Endothelial cell of umbilical vein (primary cell): ENCODE data around the gene VCAN. TPM values are rescaled to one million over a fixed set of nuclear protein-coding genes. Genes with fewer than 3 reads are reported as not detected.

Source experiments
- BruUV-seq: library from RNA; stranded (reverse); fragments of 400-500 nt; replicated peaks from 2 replicates; lab custom pipeline; 2021; lab: Mats Ljungman, UMichigan
- CTCF ChIA-PET: fragments of 300-600, 350-600 bp; sonication (Branson Sonifier 250); formaldehyde crosslinking; loops from one replicate; lab custom pipeline; 2021; ENCODE audit warnings: antibody characterized with exemption, inconsistent platforms; lab: Charles Lee
- POLR2A ChIA-PET: fragments of 300-600, 350-600 bp; sonication (Branson Sonifier 250); formaldehyde crosslinking; loops from one replicate; lab custom pipeline; 2021; ENCODE audit warnings: antibody characterized with exemption, inconsistent platforms; lab: Charles Lee
- DNase-seq: peaks from one replicate; pipeline ENCODE4 v3.0.0-alpha.2; 2011; ENCODE audit warnings: low read depth, low spot score
- FAIRE-seq: peaks from 2 replicates; lab custom pipeline; 2011; peaks lifted over from hg19 to GRCh38; lab: Jason Lieb, UNC
- H2AFZ ChIP-seq: 2 replicates; pipeline ENCODE4 v1.6.0; 2012; ENCODE audit warnings: low read depth, low read length, control low read depth, inconsistent platforms
- H3K27ac ChIP-seq: 2 replicates; pipeline ENCODE4 v1.5.1; 2011; ENCODE audit warnings: low read depth, mild to moderate bottlenecking, control low read depth, low read length, moderate library complexity; ENCODE audit not compliant: insufficient read depth
- H3K27me3 ChIP-seq, 2 experiments: 2 replicates each; pipeline versions ENCODE4 v1.6.0 to v1.6.1; 2011; ENCODE audit warnings: low read length in 2 of 2, mixed read lengths in 1 of 2; ENCODE audit not compliant: control insufficient read depth in 2 of 2, insufficient read depth in 2 of 2
- H3K36me3 ChIP-seq, 2 experiments: 2 replicates in 1 of 2; 3 replicates in 1 of 2; pipeline ENCODE4 v1.5.1; 2011; ENCODE audit warnings: low read length in 2 of 2, mild to moderate bottlenecking in 1 of 2, moderate library complexity in 1 of 2; ENCODE audit not compliant: control insufficient read depth in 2 of 2, insufficient read depth in 2 of 2; ENCODE audit errors: extremely low read depth in 1 of 2
- H3K4me1 ChIP-seq: 3 replicates; pipeline ENCODE4 v1.5.1; 2011; ENCODE audit warnings: mild to moderate bottlenecking, low read length; ENCODE audit not compliant: control insufficient read depth, insufficient read depth; ENCODE audit errors: extremely low read depth
- H3K4me2 ChIP-seq: 2 replicates; pipeline ENCODE4 v1.6.1; 2011; ENCODE audit warnings: low read length, control low read depth, mixed read lengths; ENCODE audit not compliant: insufficient read depth
- H3K4me3 ChIP-seq, 3 experiments: fragments of 200-600 bp in 1 of 3; sonication (generic), shearing (Covaris generic) in 1 of 3; replicated peaks in 1 of 3; 2 replicates each; pipeline ENCODE4 v1.5.1; 2011 to 2016; ENCODE audit warnings: control low read depth in 3 of 3, low read length in 3 of 3, mild to moderate bottlenecking in 2 of 3, inconsistent platforms in 1 of 3, low read depth in 1 of 3, moderate library complexity in 1 of 3; ENCODE audit not compliant: insufficient read depth in 1 of 3
- H3K79me2 ChIP-seq: 2 replicates; pipeline ENCODE4 v1.6.0; 2012; ENCODE audit warnings: low read length, inconsistent platforms; ENCODE audit not compliant: control insufficient read depth, insufficient read depth
- H3K9ac ChIP-seq: replicated peaks from 2 replicates; pipeline ENCODE3; 2011; ENCODE audit warnings: low read length, control low read depth; ENCODE audit not compliant: insufficient read depth; ENCODE audit errors: extremely low read depth
- H3K9me1 ChIP-seq: replicated peaks from 3 replicates; pipeline ENCODE4 v1.6.0; 2011; ENCODE audit warnings: mild to moderate bottlenecking, low read length; ENCODE audit not compliant: control insufficient read depth, insufficient read depth; ENCODE audit errors: extremely low read depth
- H3K9me3 ChIP-seq: replicated peaks from 2 replicates; pipeline ENCODE4 v1.5.1; 2012; ENCODE audit warnings: low read length, inconsistent platforms; ENCODE audit not compliant: control insufficient read depth, insufficient read depth
- H4K20me1 ChIP-seq: replicated peaks from 2 replicates; pipeline ENCODE3; 2011; ENCODE audit warnings: mild to moderate bottlenecking, low read length; ENCODE audit not compliant: control insufficient read depth, insufficient read depth; ENCODE audit errors: extremely low read depth
- CTCF ChIP-seq, 2 donors: IDR thresholded peaks; 1 replicate in 1 of 2; 2 replicates in 1 of 2; pipeline ENCODE4 v1.5.1; 2011; ENCODE audit warnings: low read length in 2 of 2, mild to moderate bottlenecking in 2 of 2, moderate library complexity in 2 of 2, control low read depth in 1 of 2, inconsistent platforms in 1 of 2, low read depth in 1 of 2; ENCODE audit not compliant: insufficient read depth in 1 of 2; ENCODE audit errors: extremely low read depth in 1 of 2
- EZH2 ChIP-seq: IDR thresholded peaks from 2 replicates; pipeline ENCODE4 v1.6.1; 2012; ENCODE audit warnings: borderline replicate concordance, low read depth, mild to moderate bottlenecking, moderate library complexity, low read length, inconsistent platforms; ENCODE audit not compliant: severe bottlenecking
- GATA2 ChIP-seq: IDR thresholded peaks from 2 replicates; pipeline ENCODE4 v1.7.0; 2011; ENCODE audit warnings: low read depth, mild to moderate bottlenecking, moderate library complexity, mixed read lengths, low read length; ENCODE audit not compliant: insufficient read length, insufficient read depth
- JUN ChIP-seq: IDR thresholded peaks from 2 replicates; pipeline ENCODE4 v1.6.1; 2011; ENCODE audit warnings: borderline replicate concordance, low read depth; ENCODE audit not compliant: insufficient read length, insufficient read depth
- MYC ChIP-seq: IDR thresholded peaks from one replicate; pipeline ENCODE4 v1.6.1; 2011; ENCODE audit warnings: mild to moderate bottlenecking, low read depth, low read length
- dilution Hi-C: fragments of 300-500 bp; cut with MboI; formaldehyde crosslinking; loops from one replicate; pipeline ENCODE4 v1.15.0; 2019; ENCODE audit warnings: low sequenced_read_pairs; ENCODE audit not compliant: extremely low pct_ligation_motif_present
- intact Hi-C: fragments of 100-400 bp; cut with micrococcal nuclease; formaldehyde crosslinking; loops from one replicate; pipeline ENCODE4 v1.10.0; 2022
- polyA plus RNA-seq, 4 experiments: library from polyadenylated mRNA; depleted of rRNA in 3 of 4; stranded (reverse) in 3 of 4; unstranded in 1 of 4; fragments of >200 nt; gene quantifications; 2 replicates each; pipeline versions ENCODE4 v1.2.1 to v1.2.3, GENCODE V29; 2011 to 2012; ENCODE audit warnings: missing spikeins in 1 of 4
- total RNA-seq: library from RNA; stranded (reverse); gene quantifications from 2 replicates; pipeline ENCODE4 v1.2.3, GENCODE V29; 2021

VCAN gene
- total and polyA plus RNA-seq, 2 donors (not counting 3 experiments of a cell fraction or from before 2014, with no cell fraction given), result 0.35 to 1.2 TPM

- no TSS peak for BruUV-seq
- no peaks in the 10 kb centered on the region for H3K4me1 ChIP-seq
- FAIRE-seq, result no peak
- CTCF ChIA-PET, result interaction anchor here (1.0 kb wide), 1 partner anchor 15 kb away, joined by 4 read pairs; no protein-coding TSS in a partner anchor
- H3K36me3 ChIP-seq, result no peaks in the 10 kb centered on the region
- H3K79me2 ChIP-seq, result no peaks in the 10 kb centered on the region
- intact Hi-C loops, result no loop called here
- no peaks in the 10 kb centered on the region for H3K9me3 ChIP-seq
- H3K27me3 ChIP-seq, result peaks cover 4% of the 10 kb centered on the region in 2 experiments
- no peak overlapping the region for H3K4me3 ChIP-seq
- POLR2A ChIA-PET, result interaction anchor here (0.6 kb wide), 1 partner anchor 79 kb away, joined by 3 read pairs; no protein-coding TSS in a partner anchor
- H2AFZ ChIP-seq, result no peak overlapping the region
- no peak for TF ChIP-seq CTCF (IDR thresholded peaks at IDR 0.05; ENCODE audit: extremely low read depth in 1 of 2, insufficient read depth in 1 of 2, low read depth in 1 of 2, low read length in 2 of 2)
- TF ChIP-seq GATA2, result no peak
- TF ChIP-seq JUN, result no peak
- TF ChIP-seq EZH2, result no peak
- no peak for TF ChIP-seq MYC
- no peak overlapping the region for H3K27ac ChIP-seq
- DNase-seq, result no peak
- no peak overlapping the region for H3K9ac ChIP-seq
- H3K9me1 ChIP-seq, result no peaks in the 10 kb centered on the region
- dilution Hi-C loops, result no loop called here
- no peaks in the 10 kb centered on the region for H4K20me1 ChIP-seq
- H3K4me2 ChIP-seq, result no peak overlapping the region
Observed at GRCh38 chr5:83488271-83488670, 16.7 kb downstream of the VCAN start.
